Activated CD4-positive, alpha-beta T cell treated with anti-CD3 and anti-CD28 coated beads for 24 hours (primary cell): ENCODE results near the gene PCDHGA9.
"Not testable (repeated sequence)": the region's sequence is repeated elsewhere in the genome, so short reads cannot be mapped to it uniquely, and the experiment has no call there.

Source experiments
- DNase-seq, 2 donors: peaks; one replicate each; pipeline ENCODE4 v3.0.0-alpha.2; 2020; ENCODE audit warnings: low read depth in 2 of 2

Gene PCDHGA9

GRCh38 chr5:141414548-141415274, 12.1 kb downstream of the PCDHGA9 start:
- DNase-seq = not testable (repeated sequence)

- DNase-seq = not testable (repeated sequence)
These were observed 12.7 kb downstream of the PCDHGA9 start for GRCh38 chr5:141415275-141415618.

- peak; percentile 14 to 43 for DNase-seq
These were observed 15.1 kb downstream of the PCDHGA9 start, which contains the start of gene PCDHGB7 for GRCh38 chr5:141417494-141418172. Gene PCDHGB7 (plus strand): TSS chr5:141417677. CDS start chr5:141417860, 183 bp downstream.

GRCh38 chr5:141419074-141419880, 16.7 kb downstream of the PCDHGA9 start:
- DNase-seq = no peak

- peak in 1 of 2 donors; percentile 14 for DNase-seq
These were observed 18.4 kb downstream of the PCDHGA9 start, which contains the start of gene PCDHGA11 for GRCh38 chr5:141420855-141421488. Gene PCDHGA11 (plus strand): TSS chr5:141421051. CDS start chr5:141421228, 177 bp downstream.

GRCh38 chr5:141421489-141421855, 18.9 kb downstream of the PCDHGA9 start:
- DNase-seq = no peak

GRCh38 chr5:141422742-141423291, 20.2 kb downstream of the PCDHGA9 start:
- DNase-seq = no peak

- DNase-seq = no peak
These were observed 25.3 kb downstream of the PCDHGA9 start for GRCh38 chr5:141427783-141428426.

GRCh38 chr5:141430332-141431113, 27.9 kb downstream of the PCDHGA9 start, which contains the start of gene PCDHGA12:
Gene PCDHGA12 (plus strand): TSS chr5:141430507. CDS start chr5:141430760, 253 bp downstream.
- no peak for DNase-seq

GRCh38 chr5:141431286-141431685, 28.7 kb downstream of the PCDHGA9 start:
- DNase-seq = no peak

GRCh38 chr5:141432308-141432707, 29.7 kb downstream of the PCDHGA9 start:
- DNase-seq = not testable (repeated sequence)

- DNase-seq = not testable (repeated sequence)
These were observed 30.1 kb downstream of the PCDHGA9 start for GRCh38 chr5:141432726-141433125.

GRCh38 chr5:141434006-141434405, 31.4 kb downstream of the PCDHGA9 start:
- DNase-seq = no peak

- no peak for DNase-seq
These were observed 34.6 kb downstream of the PCDHGA9 start for GRCh38 chr5:141437221-141437620.

GRCh38 chr5:141439411-141440141, 37.0 kb downstream of the PCDHGA9 start:
- DNase-seq = no peak

- DNase-seq = no peak
These were observed 37.8 kb downstream of the PCDHGA9 start for GRCh38 chr5:141440341-141440740.

GRCh38 chr5:141441571-141442170, 39.1 kb downstream of the PCDHGA9 start:
- DNase-seq = no peak
